HG03520 (cell line): Measurements from ENCODE around the gene ZNF385B.

ENCODE experiments used
- ATAC-seq: cut with Tn5 transposase; IDR thresholded peaks from one replicate; pipeline ENCODE4 v1.9.1; 2021; ENCODE audit warnings: mild to moderate bottlenecking, moderate library complexity; ENCODE audit not compliant: unreplicated experiment

The ZNF385B gene

GRCh38 chr2:179454443-179455171 lies 406.8 kb downstream of the ZNF385B start:
- ATAC-seq: no peak

- peak; percentile 79 for ATAC-seq
Observed at GRCh38 chr2:179449010-179449409, 412.4 kb downstream of the ZNF385B start.

GRCh38 chr2:179447839-179448447 lies 413.5 kb downstream of the ZNF385B start:
- ATAC-seq: no peak

GRCh38 chr2:179447421-179447820 lies 414.0 kb downstream of the ZNF385B start:
- ATAC-seq: no peak

GRCh38 chr2:179446476-179447141 lies 414.8 kb downstream of the ZNF385B start:
- ATAC-seq: no peak

- ATAC-seq: no peak
Observed at GRCh38 chr2:179444056-179444455, 417.4 kb downstream of the ZNF385B start.

- ATAC-seq: no peak
Observed at GRCh38 chr2:179443180-179443579, 418.2 kb downstream of the ZNF385B start.

- no peak for ATAC-seq
Observed at GRCh38 chr2:179442206-179442605, 419.2 kb downstream of the ZNF385B start.

- ATAC-seq: no peak
Observed at GRCh38 chr2:179441551-179441950, 419.9 kb downstream of the ZNF385B start.

GRCh38 chr2:179440642-179441251 lies 420.7 kb downstream of the ZNF385B start:
- peak; percentile 47 for ATAC-seq

- no peak for ATAC-seq
Observed at GRCh38 chr2:179438654-179439053, 422.8 kb downstream of the ZNF385B start.

- no peak for ATAC-seq
Observed at GRCh38 chr2:179437430-179437829, 424.0 kb downstream of the ZNF385B start.

- no peak for ATAC-seq
Observed at GRCh38 chr2:179435566-179435965, 425.8 kb downstream of the ZNF385B start.

- no peak for ATAC-seq
Observed at GRCh38 chr2:179435000-179435399, 426.4 kb downstream of the ZNF385B start.

GRCh38 chr2:179434357-179434756 lies 427.1 kb downstream of the ZNF385B start:
- no peak for ATAC-seq

- no peak for ATAC-seq
Observed at GRCh38 chr2:179432751-179433150, 428.7 kb downstream of the ZNF385B start.

- no peak for ATAC-seq
Observed at GRCh38 chr2:179429597-179429996, 431.8 kb downstream of the ZNF385B start.

- no peak for ATAC-seq
Observed at GRCh38 chr2:179429060-179429471, 432.3 kb downstream of the ZNF385B start.

GRCh38 chr2:179428649-179429048 lies 432.8 kb downstream of the ZNF385B start:
- no peak for ATAC-seq

GRCh38 chr2:179427065-179427464 lies 434.3 kb downstream of the ZNF385B start:
- no peak for ATAC-seq

- no peak for ATAC-seq
Observed at GRCh38 chr2:179424571-179424970, 436.8 kb downstream of the ZNF385B start.
